Measurements from ENCODE around the gene TRABD2A. TPM values are rescaled to one million over a fixed set of nuclear protein-coding genes. Genes with fewer than 3 reads are reported as not detected.

TRABD2A gene
- total RNA-seq, 1 experiment from 2014 or later = 4.6 TPM

DNA sequence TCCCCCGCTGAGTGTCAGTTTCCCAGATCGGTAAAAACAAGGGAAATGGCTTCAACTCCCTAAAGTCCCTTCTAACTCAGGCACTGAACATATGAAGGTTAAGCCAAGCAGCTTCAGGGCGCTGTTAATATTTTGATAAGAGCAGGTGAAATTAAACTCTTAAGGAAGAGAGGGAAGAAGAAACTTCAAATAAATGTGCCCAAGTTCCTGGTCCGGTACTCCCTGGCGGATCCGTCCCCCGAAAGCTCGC lies 564 bp downstream of the TRABD2A start:
- H3K27me3 ChIP-seq (ENCODE audit: insufficient read depth, low read length) = no peaks in the 10 kb centered on the region; the same call in 1 of the 2 replicates
- DNase-seq (ENCODE audit: low read depth, low spot score) (no peak), ATAC-seq (no peak)
- ChIA-PET POLR2A (interaction anchor here (1.0 kb wide), 1 partner anchor 46 kb away, joined by 3 read pairs; no protein-coding TSS in a partner anchor), CTCF (no interaction called here), RAD21 (ENCODE audit: low non-redundant PET in 1 of 2, low total read pairs in 2 of 2, uncharacterized antibody in 2 of 2, unreplicated experiment in 2 of 2) (no interaction called here)
- no peaks in the 10 kb centered on the region for H3K9me3 ChIP-seq (ENCODE audit: control insufficient read depth in 1 of 2, insufficient read depth in 1 of 2, low read depth in 1 of 2, low read length in 2 of 2)
- H3K4me3 ChIP-seq (replicated peaks in 1 of 2; ENCODE audit: low read depth in 1 of 2, low read length in 2 of 2) = peak overlapping the region; percentile 37 to 63
- H3K9ac ChIP-seq (ENCODE audit: low read length) = peak overlapping the region; percentile 57; the same call in 1 of the 2 replicates
- no peaks in the 10 kb centered on the region for H3K79me2 ChIP-seq (ENCODE audit: insufficient read depth, low read length)
- H3K4me1 ChIP-seq (ENCODE audit: control insufficient read depth in 1 of 2, insufficient read depth in 2 of 2, low read length in 2 of 2) = peaks cover 5 to 24% of the 10 kb centered on the region in 2 experiments; a peak in 3 of 4 replicates
- H3K4me2 ChIP-seq (ENCODE audit: low read length) = peak overlapping the region; percentile 82
- H3K9me2 ChIP-seq (ENCODE audit: insufficient read depth) = no peaks in the 10 kb centered on the region
- no peak overlapping the region for H3K27ac ChIP-seq (ENCODE audit: low read depth, low read length)
- TF ChIP-seq ZFX (IDR thresholded peaks at IDR 0.05) = no peak
- no peak for TF ChIP-seq ELF1 (IDR thresholded peaks at IDR 0.05; ENCODE audit: borderline replicate concordance, low read depth)
- TF ChIP-seq, protein P1, sequence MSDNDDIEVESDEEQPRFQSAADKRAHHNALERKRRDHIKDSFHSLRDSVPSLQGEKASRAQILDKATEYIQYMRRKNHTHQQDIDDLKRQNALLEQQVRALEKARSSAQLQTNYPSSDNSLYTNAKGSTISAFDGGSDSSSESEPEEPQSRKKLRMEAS (IDR thresholded peaks at IDR 0.05) = no peak
- TF ChIP-seq, protein P2, sequence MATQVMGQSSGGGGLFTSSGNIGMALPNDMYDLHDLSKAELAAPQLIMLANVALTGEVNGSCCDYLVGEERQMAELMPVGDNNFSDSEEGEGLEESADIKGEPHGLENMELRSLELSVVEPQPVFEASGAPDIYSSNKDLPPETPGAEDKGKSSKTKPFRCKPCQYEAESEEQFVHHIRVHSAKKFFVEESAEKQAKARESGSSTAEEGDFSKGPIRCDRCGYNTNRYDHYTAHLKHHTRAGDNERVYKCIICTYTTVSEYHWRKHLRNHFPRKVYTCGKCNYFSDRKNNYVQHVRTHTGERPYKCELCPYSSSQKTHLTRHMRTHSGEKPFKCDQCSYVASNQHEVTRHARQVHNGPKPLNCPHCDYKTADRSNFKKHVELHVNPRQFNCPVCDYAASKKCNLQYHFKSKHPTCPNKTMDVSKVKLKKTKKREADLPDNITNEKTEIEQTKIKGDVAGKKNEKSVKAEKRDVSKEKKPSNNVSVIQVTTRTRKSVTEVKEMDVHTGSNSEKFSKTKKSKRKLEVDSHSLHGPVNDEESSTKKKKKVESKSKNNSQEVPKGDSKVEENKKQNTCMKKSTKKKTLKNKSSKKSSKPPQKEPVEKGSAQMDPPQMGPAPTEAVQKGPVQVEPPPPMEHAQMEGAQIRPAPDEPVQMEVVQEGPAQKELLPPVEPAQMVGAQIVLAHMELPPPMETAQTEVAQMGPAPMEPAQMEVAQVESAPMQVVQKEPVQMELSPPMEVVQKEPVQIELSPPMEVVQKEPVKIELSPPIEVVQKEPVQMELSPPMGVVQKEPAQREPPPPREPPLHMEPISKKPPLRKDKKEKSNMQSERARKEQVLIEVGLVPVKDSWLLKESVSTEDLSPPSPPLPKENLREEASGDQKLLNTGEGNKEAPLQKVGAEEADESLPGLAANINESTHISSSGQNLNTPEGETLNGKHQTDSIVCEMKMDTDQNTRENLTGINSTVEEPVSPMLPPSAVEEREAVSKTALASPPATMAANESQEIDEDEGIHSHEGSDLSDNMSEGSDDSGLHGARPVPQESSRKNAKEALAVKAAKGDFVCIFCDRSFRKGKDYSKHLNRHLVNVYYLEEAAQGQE (IDR thresholded peaks at IDR 0.05; ENCODE audit: low read depth) = no peak
- no peaks in the 10 kb centered on the region for H3K36me3 ChIP-seq (ENCODE audit: control insufficient read depth in 1 of 2, insufficient read depth in 2 of 2, low read length in 2 of 2)
- BruUV-seq (replicated peaks) = no TSS peak
- intact Hi-C loops (cut with micrococcal nuclease) = no loop called here
- H4K20me1 ChIP-seq (ENCODE audit: insufficient read depth) = no peaks in the 10 kb centered on the region
- H2AFZ ChIP-seq (ENCODE audit: low read depth, low read length, poor library complexity, severe bottlenecking) = no peak overlapping the region

DNA sequence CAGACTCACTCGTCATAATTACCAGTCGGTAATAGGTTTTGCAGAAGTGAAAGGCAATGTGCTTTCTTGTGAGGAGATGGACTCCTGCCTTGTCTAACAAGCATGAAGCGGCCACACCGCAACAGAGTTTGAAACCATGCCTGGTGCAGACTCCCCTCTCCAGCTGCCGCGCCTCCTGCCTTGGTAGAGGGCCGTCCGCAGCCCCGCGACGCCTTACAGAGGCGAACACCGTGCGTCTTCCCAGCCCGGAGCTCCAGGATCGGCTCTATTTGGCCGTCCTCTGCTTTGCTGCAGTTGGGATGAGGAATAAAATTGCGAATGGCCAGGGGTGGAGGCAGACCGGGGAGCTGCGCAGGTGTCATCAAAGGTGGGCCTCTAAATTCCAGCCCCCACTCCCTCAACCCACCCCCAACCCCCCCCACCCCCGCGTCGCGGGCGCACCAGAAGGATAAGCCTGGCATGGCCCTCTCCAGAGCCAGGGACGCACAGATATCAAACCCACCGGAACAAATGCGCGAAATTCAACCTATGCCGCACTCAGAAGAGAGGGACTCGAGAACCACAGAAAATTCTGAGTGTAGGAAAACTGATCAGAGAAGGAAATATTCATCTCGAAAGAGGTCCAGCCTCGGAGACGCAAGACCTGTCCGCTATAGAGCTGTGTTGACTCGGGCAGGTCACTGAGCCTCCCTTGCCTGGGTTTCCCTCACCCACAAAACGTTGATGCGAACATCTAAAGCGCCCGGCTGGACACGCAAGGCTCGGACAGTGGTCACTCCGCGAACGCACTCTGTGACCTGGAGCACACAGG lies 1.1 kb downstream of the TRABD2A start:
- no peaks in the 10 kb centered on the region for H4K20me1 ChIP-seq (ENCODE audit: insufficient read depth)
- peak overlapping the region; percentile 82 for H3K4me2 ChIP-seq (ENCODE audit: low read length)
- no peak overlapping the region for H2AFZ ChIP-seq (ENCODE audit: low read depth, low read length, poor library complexity, severe bottlenecking)
- no peaks in the 10 kb centered on the region for H3K9me3 ChIP-seq (ENCODE audit: control insufficient read depth in 1 of 2, insufficient read depth in 1 of 2, low read depth in 1 of 2, low read length in 2 of 2)
- no peak for DNase-seq (ENCODE audit: low read depth, low spot score)
- H3K4me3 ChIP-seq (replicated peaks in 1 of 2; ENCODE audit: low read depth in 1 of 2, low read length in 2 of 2) = no peak overlapping the region
- ATAC-seq = no peak
- no peaks in the 10 kb centered on the region for H3K9me2 ChIP-seq (ENCODE audit: insufficient read depth)
- no peak overlapping the region for H3K27ac ChIP-seq (ENCODE audit: low read depth, low read length)
- H3K27me3 ChIP-seq (ENCODE audit: insufficient read depth, low read length) = no peaks in the 10 kb centered on the region; the same call in 1 of the 2 replicates
- H3K4me1 ChIP-seq (ENCODE audit: control insufficient read depth in 1 of 2, insufficient read depth in 2 of 2, low read length in 2 of 2) = peaks cover 5 to 24% of the 10 kb centered on the region in 2 experiments; a peak in 3 of 4 replicates
- ChIA-PET POLR2A (no interaction called here), CTCF (no interaction called here), RAD21 (ENCODE audit: low non-redundant PET in 1 of 2, low total read pairs in 2 of 2, uncharacterized antibody in 2 of 2, unreplicated experiment in 2 of 2) (no interaction called here)
- H3K9ac ChIP-seq (ENCODE audit: low read length) = no peak overlapping the region; the same call in 1 of the 2 replicates
- no peak for TF ChIP-seq ZNF274 (IDR thresholded peaks at IDR 0.05; ENCODE audit: low read depth, low read length)
- TF ChIP-seq POLR2AphosphoS5 (IDR thresholded peaks at IDR 0.05; ENCODE audit: low read depth, low read length) = no peak
- no peak for TF ChIP-seq CBX3 (IDR thresholded peaks at IDR 0.05; ENCODE audit: low read depth)
- TF ChIP-seq ELF1 (IDR thresholded peaks at IDR 0.05; ENCODE audit: borderline replicate concordance, low read depth) = no peak
- TF ChIP-seq, protein P3, sequence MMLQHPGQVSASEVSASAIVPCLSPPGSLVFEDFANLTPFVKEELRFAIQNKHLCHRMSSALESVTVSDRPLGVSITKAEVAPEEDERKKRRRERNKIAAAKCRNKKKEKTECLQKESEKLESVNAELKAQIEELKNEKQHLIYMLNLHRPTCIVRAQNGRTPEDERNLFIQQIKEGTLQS (IDR thresholded peaks at IDR 0.05) = no peak
- TF ChIP-seq EGR1 (IDR thresholded peaks at IDR 0.05; ENCODE audit: low read depth) = no peak
- TF ChIP-seq ZFX (IDR thresholded peaks at IDR 0.05) = no peak
- TF ChIP-seq SP1 (IDR thresholded peaks at IDR 0.05; ENCODE audit: low read depth) = no peak
- TF ChIP-seq, protein P4, sequence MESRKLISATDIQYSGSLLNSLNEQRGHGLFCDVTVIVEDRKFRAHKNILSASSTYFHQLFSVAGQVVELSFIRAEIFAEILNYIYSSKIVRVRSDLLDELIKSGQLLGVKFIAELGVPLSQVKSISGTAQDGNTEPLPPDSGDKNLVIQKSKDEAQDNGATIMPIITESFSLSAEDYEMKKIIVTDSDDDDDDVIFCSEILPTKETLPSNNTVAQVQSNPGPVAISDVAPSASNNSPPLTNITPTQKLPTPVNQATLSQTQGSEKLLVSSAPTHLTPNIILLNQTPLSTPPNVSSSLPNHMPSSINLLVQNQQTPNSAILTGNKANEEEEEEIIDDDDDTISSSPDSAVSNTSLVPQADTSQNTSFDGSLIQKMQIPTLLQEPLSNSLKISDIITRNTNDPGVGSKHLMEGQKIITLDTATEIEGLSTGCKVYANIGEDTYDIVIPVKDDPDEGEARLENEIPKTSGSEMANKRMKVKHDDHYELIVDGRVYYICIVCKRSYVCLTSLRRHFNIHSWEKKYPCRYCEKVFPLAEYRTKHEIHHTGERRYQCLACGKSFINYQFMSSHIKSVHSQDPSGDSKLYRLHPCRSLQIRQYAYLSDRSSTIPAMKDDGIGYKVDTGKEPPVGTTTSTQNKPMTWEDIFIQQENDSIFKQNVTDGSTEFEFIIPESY (IDR thresholded peaks at IDR 0.05; ENCODE audit: extremely low read depth, insufficient replicate concordance, low read length) = no peak
- BruUV-seq (replicated peaks) = no TSS peak
- intact Hi-C loops (cut with micrococcal nuclease) = no loop called here
- no peaks in the 10 kb centered on the region for H3K36me3 ChIP-seq (ENCODE audit: control insufficient read depth in 1 of 2, insufficient read depth in 2 of 2, low read length in 2 of 2)
- no peaks in the 10 kb centered on the region for H3K79me2 ChIP-seq (ENCODE audit: insufficient read depth, low read length)
